Heart left ventricle (tissue), 13 donors: ENCODE data around the gene PANX2.

Source experiments
- CTCF ChIP-seq, 12 donors: fragments of 200-600 bp; sonication (generic) in 4 of 12; IDR thresholded peaks; one replicate each; pipeline versions ENCODE4 v1.5.0 to v1.8.0; 2018 to 2022; ENCODE audit warnings: antibody characterized with exemption in 12 of 12, mild to moderate bottlenecking in 5 of 12
- POLR2A ChIP-seq, 2 donors: fragments of 450-650 bp; IDR thresholded peaks; one replicate each; pipeline ENCODE4 v1.6.1; 2017; ENCODE audit warnings: antibody characterized with exemption in 2 of 2, mild to moderate bottlenecking in 2 of 2, moderate library complexity in 2 of 2
- donor health status: ischemic (EF 13 %, LVEDD 7.1; RV severe dilation, severe dysfunction).
- donor health status: DM: no; HTN: yes; CAD: no.
- donor health status: DM: no; HTN: no; CAD: no.
- donor health status: ischemic (EF 25% LVEDD 6.9; RV normal size, moderate dysfunction).
- donor health status: ischemic (EF 25% LVEDD 5.7; RV mildly dilated, moderate dysfunction).
- donor health status: ischemic (EF 35%, LVEDD 5.7; RV mildly dilated, moderate dysfunction).
- donor health status: nonischemic (EF 11% LVEDD 7.7; RV severe dilation, severe dysfunction).
- donor health status: DM: yes; HTN: yes; CAD: no.
- donor health status: PGD.
- donor health status: ischemic (EF 29% LVEDD 5.4; RV normal size, mild dysfunction).
- donor health status: nonischemic (EF 23%, LVEDD 6.1; RV moderate dilation, normal function).

DNA sequence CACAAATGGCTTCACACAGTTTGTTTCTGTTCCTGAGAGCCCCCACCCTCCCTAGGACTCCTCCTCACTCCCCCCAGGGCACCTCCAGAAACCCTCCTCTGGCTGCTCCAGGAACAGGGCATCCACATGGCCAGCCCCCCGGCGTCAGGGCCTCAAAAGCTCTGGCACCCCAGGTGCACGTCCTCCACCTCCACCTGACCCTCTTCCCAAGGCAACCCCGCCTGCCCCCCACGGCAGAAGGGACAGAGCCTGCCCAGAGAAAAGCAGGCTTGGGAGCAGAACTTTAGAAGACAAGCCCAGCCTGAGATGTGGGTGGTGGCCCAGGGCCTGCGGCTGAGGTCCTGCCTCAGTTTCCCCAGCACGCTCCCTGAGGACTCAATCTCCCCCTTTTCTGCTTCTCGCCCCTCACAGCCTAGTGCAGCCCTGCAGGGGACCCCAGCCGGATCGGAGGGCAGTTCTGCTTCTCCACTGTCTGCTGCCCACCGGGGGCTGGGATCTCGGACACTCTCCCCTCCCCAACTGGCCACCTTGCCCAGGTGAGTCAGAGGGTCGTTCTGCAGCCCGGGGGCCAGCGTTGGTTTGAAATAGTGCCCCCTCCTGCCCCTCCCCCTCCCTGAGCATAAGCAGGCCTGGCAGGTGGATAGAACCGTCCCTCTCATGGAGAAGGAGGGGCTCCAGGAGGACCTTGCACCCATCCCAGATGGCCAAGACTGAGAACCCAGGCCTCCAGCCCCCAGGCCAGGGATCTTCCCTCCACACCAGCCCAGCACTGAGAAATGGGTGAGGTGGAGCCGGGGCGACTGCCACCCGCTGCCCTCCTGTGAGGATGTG, 12.8 kb downstream of the PANX2 start:
- no peak for TF ChIP-seq CTCF (IDR thresholded peaks at IDR 0.05)
- TF ChIP-seq POLR2A (IDR thresholded peaks at IDR 0.05): no peak
